ENCODE results near the gene PCTP. TPM values are rescaled to one million over a fixed set of nuclear protein-coding genes. Genes with fewer than 3 reads are reported as not detected.

The PCTP gene
- total and polyA plus RNA-seq, 7 donors, result 20.8 to 64.7 (median 25.0) TPM

- peaks cover 0 to 11% (median 0%) of the 10 kb centered on the region in 4 donors for H3K9me3 ChIP-seq
- H3K4me1 ChIP-seq, result no peaks in the 10 kb centered on the region
- no peak for TF ChIP-seq POLR2AphosphoS5 (IDR thresholded peaks at IDR 0.05)
- no peak for DNase-seq
- no peaks in the 10 kb centered on the region for H3K27me3 ChIP-seq
- H3K4me3 ChIP-seq, result no peak overlapping the region
- intact Hi-C loops (cut with DNase I), result no loop called here
- H3K36me3 ChIP-seq, result no peaks in the 10 kb centered on the region
- H3K27ac ChIP-seq, result no peak overlapping the region
- 34 to 66% methylated on average over 6 of the region's 6 CpGs for WGBS, 2 donors
Observed at GRCh38 chr17:55794725-55795482, 44.1 kb downstream of the PCTP start.

GRCh38 chr17:55806745-55807495 is 56.1 kb downstream of the PCTP start:
- WGBS, 2 donors, result 86 to 87% methylated on average over 2 of the region's 2 CpGs
- no peak for DNase-seq
- Histone ChIP-seq H3K4me1 (peaks cover 0 to 6% (median 5%) of the 10 kb centered on the region in 4 donors), H3K27me3 (no peaks in the 10 kb centered on the region), H3K9me3 (peaks cover 0 to 4% (median 0%) of the 10 kb centered on the region in 4 donors), H3K27ac (no peak overlapping the region), H3K4me3 (no peak overlapping the region), H3K36me3 (no peaks in the 10 kb centered on the region)
- intact Hi-C loops (cut with DNase I), result no loop called here
- no peak for TF ChIP-seq POLR2A (IDR thresholded peaks at IDR 0.05)
- TF ChIP-seq CTCF (IDR thresholded peaks at IDR 0.05), result no peak
- no peak for TF ChIP-seq EP300 (IDR thresholded peaks at IDR 0.05)
- TF ChIP-seq POLR2AphosphoS5 (IDR thresholded peaks at IDR 0.05), result no peak

- Histone ChIP-seq H3K36me3 (no peaks in the 10 kb centered on the region), H3K4me3 (no peak overlapping the region), H3K27me3 (no peaks in the 10 kb centered on the region), H3K9me3 (no peaks in the 10 kb centered on the region), H3K27ac (no peak overlapping the region), H3K4me1 (peaks cover 0 to 22% (median 14%) of the 10 kb centered on the region in 4 donors)
- WGBS, 2 donors, result 79 to 81% methylated on average over 4 of the region's 4 CpGs
- peak; percentile 71 for DNase-seq
- intact Hi-C loops (cut with DNase I), result no loop called here
- TF ChIP-seq EP300 (IDR thresholded peaks at IDR 0.05) (no peak), POLR2AphosphoS5 (IDR thresholded peaks at IDR 0.05) (peak in 1 of 4 donors; percentile 24)
Observed at GRCh38 chr17:55811536-55811935, 60.7 kb downstream of the PCTP start.

- TF ChIP-seq CTCF (IDR thresholded peaks at IDR 0.05) (no peak), EP300 (IDR thresholded peaks at IDR 0.05) (no peak), POLR2AphosphoS5 (IDR thresholded peaks at IDR 0.05) (no peak), POLR2A (IDR thresholded peaks at IDR 0.05) (no peak)
Observed at GRCh38 chr17:55812323-55812722, 61.5 kb downstream of the PCTP start.

GRCh38 chr17:55813944-55814343 is 63.1 kb downstream of the PCTP start:
- Histone ChIP-seq H3K27me3 (no peaks in the 10 kb centered on the region), H3K27ac (peak overlapping the region in 2 of 4 donors; percentile 20 to 45), H3K36me3 (no peaks in the 10 kb centered on the region), H3K4me1 (peaks cover 0 to 22% (median 14%) of the 10 kb centered on the region in 4 donors), H3K4me3 (no peak overlapping the region), H3K9me3 (no peaks in the 10 kb centered on the region)
- WGBS, 2 donors, result 83 to 84% methylated on average over 3 of the region's 3 CpGs
- TF ChIP-seq EP300 (IDR thresholded peaks at IDR 0.05) (no peak), CTCF (IDR thresholded peaks at IDR 0.05) (no peak), POLR2A (IDR thresholded peaks at IDR 0.05) (no peak), POLR2AphosphoS5 (IDR thresholded peaks at IDR 0.05) (no peak)
- DNase-seq, result no peak
- intact Hi-C loops (cut with DNase I), result no loop called here

More at GRCh38 chr17:55812323-55812722, 61.5 kb downstream of the PCTP start:
- WGBS, 2 donors, result 79 to 86% methylated on average over 3 of the region's 3 CpGs
- Histone ChIP-seq H3K9me3 (no peaks in the 10 kb centered on the region), H3K27ac (no peak overlapping the region), H3K4me1 (peaks cover 0 to 22% (median 14%) of the 10 kb centered on the region in 4 donors), H3K36me3 (no peaks in the 10 kb centered on the region), H3K27me3 (no peaks in the 10 kb centered on the region), H3K4me3 (no peak overlapping the region)
- no peak for DNase-seq
- intact Hi-C loops (cut with DNase I), result no loop called here
